ENCODE measurements around the gene MAGI2. TPM values are rescaled to one million over a fixed set of nuclear protein-coding genes. Genes with fewer than 3 reads are reported as not detected.

The MAGI2 gene
- total RNA-seq, 4 donors from 2014 or later = 7.8 to 44.7 (median 21.1) TPM

GRCh38 chr7:78845155-78845554 lies 608.3 kb downstream of the MAGI2 start:
- no peaks in the 10 kb centered on the region for H3K36me3 ChIP-seq
- no peaks in the 10 kb centered on the region for H3K27me3 ChIP-seq
- no peaks in the 10 kb centered on the region for H3K9me3 ChIP-seq

GRCh38 chr7:78842068-78842467 lies 611.4 kb downstream of the MAGI2 start:
- ATAC-seq = no peak
- H3K9me3 ChIP-seq = no peaks in the 10 kb centered on the region
- no peak overlapping the region for H3K4me3 ChIP-seq
- H3K4me1 ChIP-seq = no peaks in the 10 kb centered on the region
- no peak overlapping the region for H3K27ac ChIP-seq
- no peak for TF ChIP-seq POLR2A (IDR thresholded peaks at IDR 0.05)
- TF ChIP-seq POLR2AphosphoS5 (IDR thresholded peaks at IDR 0.05) = no peak
- TF ChIP-seq CTCF (IDR thresholded peaks at IDR 0.05) = no peak
- no peak for TF ChIP-seq EP300 (IDR thresholded peaks at IDR 0.05)
- no peaks in the 10 kb centered on the region for H3K36me3 ChIP-seq
- WGBS, 2 donors (ENCODE audit: low coverage in 1 of 2) = 44 to 72% methylated on average over 2 of the region's 2 CpGs
- H3K27me3 ChIP-seq = no peaks in the 10 kb centered on the region

More at GRCh38 chr7:78845155-78845554, 608.3 kb downstream of the MAGI2 start:
- no peak for ATAC-seq
- no peak for TF ChIP-seq CTCF (IDR thresholded peaks at IDR 0.05)
- Histone ChIP-seq H3K27ac (no peak overlapping the region), H3K4me3 (no peak overlapping the region), H3K4me1 (peaks cover 0 to 1% (median 0%) of the 10 kb centered on the region in 3 donors)
- WGBS, 2 donors (ENCODE audit: low coverage in 1 of 2) = 45 to 50% methylated on average over 1 of the region's 1 CpG

- 85 to 95% methylated on average over 3 to 5 of the region's 5 CpGs for WGBS, 2 donors (ENCODE audit: low coverage in 1 of 2)
Observed at GRCh38 chr7:78835897-78836296, 617.6 kb downstream of the MAGI2 start.

GRCh38 chr7:78828317-78828716 lies 625.1 kb downstream of the MAGI2 start:
- no peak for ATAC-seq
- Histone ChIP-seq H3K27ac (no peak overlapping the region), H3K9me3 (no peaks in the 10 kb centered on the region), H3K4me3 (no peak overlapping the region), H3K27me3 (no peaks in the 10 kb centered on the region), H3K4me1 (no peaks in the 10 kb centered on the region), H3K36me3 (no peaks in the 10 kb centered on the region)
- no peak for TF ChIP-seq POLR2A (IDR thresholded peaks at IDR 0.05)
- WGBS, 2 donors (ENCODE audit: low coverage in 1 of 2) = 70 to 80% methylated on average over 1 of the region's 1 CpG

More at GRCh38 chr7:78835897-78836296, 617.6 kb downstream of the MAGI2 start:
- no peak for ATAC-seq
- H3K36me3 ChIP-seq = no peaks in the 10 kb centered on the region
- H3K4me3 ChIP-seq = no peak overlapping the region
- no peaks in the 10 kb centered on the region for H3K27me3 ChIP-seq
- H3K4me1 ChIP-seq = no peaks in the 10 kb centered on the region
- H3K9me3 ChIP-seq = no peaks in the 10 kb centered on the region
- no peak for TF ChIP-seq POLR2AphosphoS5 (IDR thresholded peaks at IDR 0.05)
- TF ChIP-seq EP300 (IDR thresholded peaks at IDR 0.05) = no peak
- no peak for TF ChIP-seq POLR2A (IDR thresholded peaks at IDR 0.05)
- no peak for TF ChIP-seq CTCF (IDR thresholded peaks at IDR 0.05)
- H3K27ac ChIP-seq = no peak overlapping the region

- TF ChIP-seq EP300 (IDR thresholded peaks at IDR 0.05) = no peak
- no peak for TF ChIP-seq POLR2A (IDR thresholded peaks at IDR 0.05)
- no peak for TF ChIP-seq POLR2AphosphoS5 (IDR thresholded peaks at IDR 0.05)
- TF ChIP-seq CTCF (IDR thresholded peaks at IDR 0.05) = no peak
- Histone ChIP-seq H3K27me3 (no peaks in the 10 kb centered on the region), H3K27ac (no peak overlapping the region), H3K4me3 (no peak overlapping the region), H3K4me1 (no peaks in the 10 kb centered on the region), H3K9me3 (peaks cover 0 to 7% (median 0%) of the 10 kb centered on the region in 3 donors), H3K36me3 (no peaks in the 10 kb centered on the region)
- ATAC-seq = no peak
- 83 to 92% methylated on average over 4 of the region's 4 CpGs for WGBS, 2 donors (ENCODE audit: low coverage in 1 of 2)
Observed at GRCh38 chr7:78803501-78804127, 649.9 kb downstream of the MAGI2 start.
